HCEC 1CT (cell line): ENCODE results near the gene CDH19.

Source experiments
- DNase-seq: peaks from one replicate; pipeline ENCODE4 v3.0.0-alpha.2; 2017

CDH19 gene, protein sequence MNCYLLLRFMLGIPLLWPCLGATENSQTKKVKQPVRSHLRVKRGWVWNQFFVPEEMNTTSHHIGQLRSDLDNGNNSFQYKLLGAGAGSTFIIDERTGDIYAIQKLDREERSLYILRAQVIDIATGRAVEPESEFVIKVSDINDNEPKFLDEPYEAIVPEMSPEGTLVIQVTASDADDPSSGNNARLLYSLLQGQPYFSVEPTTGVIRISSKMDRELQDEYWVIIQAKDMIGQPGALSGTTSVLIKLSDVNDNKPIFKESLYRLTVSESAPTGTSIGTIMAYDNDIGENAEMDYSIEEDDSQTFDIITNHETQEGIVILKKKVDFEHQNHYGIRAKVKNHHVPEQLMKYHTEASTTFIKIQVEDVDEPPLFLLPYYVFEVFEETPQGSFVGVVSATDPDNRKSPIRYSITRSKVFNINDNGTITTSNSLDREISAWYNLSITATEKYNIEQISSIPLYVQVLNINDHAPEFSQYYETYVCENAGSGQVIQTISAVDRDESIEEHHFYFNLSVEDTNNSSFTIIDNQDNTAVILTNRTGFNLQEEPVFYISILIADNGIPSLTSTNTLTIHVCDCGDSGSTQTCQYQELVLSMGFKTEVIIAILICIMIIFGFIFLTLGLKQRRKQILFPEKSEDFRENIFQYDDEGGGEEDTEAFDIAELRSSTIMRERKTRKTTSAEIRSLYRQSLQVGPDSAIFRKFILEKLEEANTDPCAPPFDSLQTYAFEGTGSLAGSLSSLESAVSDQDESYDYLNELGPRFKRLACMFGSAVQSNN

DNA sequence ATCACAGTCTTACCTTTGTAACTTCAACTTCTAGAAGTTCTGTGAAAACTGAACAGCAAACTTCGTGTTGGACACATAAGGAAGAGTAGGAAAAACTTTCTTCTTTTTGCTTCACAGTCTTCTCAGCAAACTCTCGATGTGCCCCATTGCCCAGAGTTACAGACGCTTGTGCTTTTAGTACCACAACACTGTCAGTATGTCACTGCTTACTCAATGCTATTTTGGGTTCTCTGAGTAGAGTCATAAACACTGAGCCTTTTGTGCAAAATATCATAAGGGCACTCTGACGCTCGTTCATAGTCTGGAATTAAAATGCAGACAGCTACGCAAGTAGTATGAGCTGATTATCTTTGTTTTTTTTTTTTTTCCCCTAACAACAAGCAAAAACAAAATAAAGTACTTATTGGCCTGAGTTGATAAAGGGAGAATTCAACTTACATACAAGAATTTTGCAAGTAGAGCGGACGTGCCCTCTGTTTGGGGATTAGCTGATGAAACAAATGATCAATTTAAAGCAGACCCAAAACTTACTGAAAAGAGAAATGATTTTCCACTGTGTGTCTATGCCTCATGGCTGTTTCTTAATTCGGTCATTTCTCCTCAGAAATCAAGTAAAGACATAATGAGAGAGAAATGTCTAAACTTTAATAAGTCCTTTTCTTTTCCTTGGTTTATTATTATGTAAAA, at the start of gene CDH19:
Gene CDH19 (minus strand): TSS at position 150 of the 687 bp plus-strand sequence. CDS start 31,886 bp downstream, outside the sequence.
- DNase-seq = no peak

- no peak for DNase-seq
These were observed 43.8 kb upstream of the CDH19 start for GRCh38 chr18:66647671-66648070.

GRCh38 chr18:66646609-66647008, 42.7 kb upstream of the CDH19 start:
- DNase-seq = no peak

DNA sequence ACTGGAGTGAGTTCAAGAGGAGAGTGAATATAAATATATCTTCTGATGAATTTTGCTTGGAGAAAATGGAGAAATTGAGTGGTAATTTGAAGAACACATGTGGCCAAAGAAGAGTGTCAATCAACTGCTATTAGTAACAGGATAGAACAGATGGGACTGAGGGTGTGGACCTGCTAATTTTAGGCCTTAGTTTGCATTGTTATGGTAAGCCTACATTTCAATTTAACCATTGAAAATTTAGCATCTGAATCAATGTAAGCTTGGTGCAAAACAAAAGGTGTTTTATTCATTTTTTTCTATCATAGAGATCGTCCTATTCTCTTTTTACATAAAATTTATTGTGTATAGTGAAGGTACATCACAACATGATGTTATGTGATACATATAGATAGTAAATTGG, 42.1 kb upstream of the CDH19 start:
- DNase-seq = no peak

- no peak for DNase-seq
These were observed 37.2 kb upstream of the CDH19 start for GRCh38 chr18:66641056-66641455.

DNA sequence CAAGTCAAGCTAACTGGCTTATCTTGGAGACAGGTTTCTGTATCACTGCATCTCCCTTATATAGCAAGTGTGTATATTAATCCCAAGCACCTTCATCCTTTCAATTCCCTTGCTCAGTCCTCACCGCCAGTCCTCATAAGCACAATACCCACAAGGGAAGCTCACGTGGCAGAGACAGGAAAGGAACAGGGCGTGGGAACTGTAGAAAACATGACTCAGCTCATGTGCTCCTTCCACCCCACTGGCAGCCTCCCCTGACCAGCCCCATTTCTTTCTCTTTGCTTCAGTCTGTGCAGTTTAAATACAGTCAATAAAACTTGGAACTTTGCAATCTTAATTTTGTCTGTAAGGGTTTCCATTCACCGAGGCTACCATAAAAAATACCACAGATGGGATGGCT, 36.5 kb upstream of the CDH19 start:
- no peak for DNase-seq

- DNase-seq = no peak
These were observed 35.2 kb upstream of the CDH19 start for GRCh38 chr18:66638856-66639629.

GRCh38 chr18:66635342-66635741, 31.5 kb upstream of the CDH19 start:
- DNase-seq = no peak

DNA sequence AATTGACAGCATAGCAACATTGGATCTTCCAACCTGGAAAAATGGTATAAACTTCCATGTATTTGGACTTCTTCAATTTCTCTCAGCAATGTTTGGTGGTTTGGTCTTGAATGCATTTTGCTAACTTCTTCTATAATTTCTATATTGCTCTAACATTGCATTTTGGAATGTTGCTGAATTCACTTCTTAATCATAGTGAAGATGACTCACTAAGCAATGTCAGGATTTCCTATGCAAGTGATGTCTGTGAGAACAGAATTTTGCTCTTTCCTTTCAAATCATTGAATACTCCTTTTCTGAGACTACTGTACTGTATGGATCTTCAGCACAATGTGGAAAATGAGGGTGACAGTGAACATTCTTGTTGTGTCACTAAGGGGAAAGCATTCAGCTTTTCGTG, 28.9 kb upstream of the CDH19 start:
- DNase-seq = no peak

GRCh38 chr18:66630831-66631230, 26.9 kb upstream of the CDH19 start:
- no peak for DNase-seq

GRCh38 chr18:66623821-66624220, 19.9 kb upstream of the CDH19 start:
- no peak for DNase-seq

GRCh38 chr18:66621816-66622576, 18.1 kb upstream of the CDH19 start:
- DNase-seq = no peak

DNA sequence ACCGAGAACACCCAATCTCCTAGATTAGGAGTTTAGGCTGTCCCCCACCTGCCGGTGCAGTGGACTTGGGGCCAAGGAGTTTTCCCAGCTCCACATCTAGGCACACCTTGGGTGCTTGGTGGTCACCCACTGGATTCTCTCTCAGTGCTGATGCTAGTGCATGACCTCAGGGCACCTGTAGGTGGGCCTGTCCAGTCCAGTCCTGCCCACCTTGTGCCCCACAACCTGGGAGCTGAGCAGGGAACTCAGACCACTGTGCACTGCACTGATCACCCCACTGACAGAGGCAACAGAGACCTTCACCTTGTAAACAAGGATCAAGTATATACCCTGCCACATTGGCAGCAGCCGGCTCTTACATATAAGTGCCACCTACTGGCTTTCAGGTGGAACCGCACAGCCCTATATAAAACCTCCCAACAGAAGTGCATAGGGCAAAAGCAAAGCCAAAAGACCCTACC, 12.7 kb upstream of the CDH19 start:
- DNase-seq = no peak

DNA sequence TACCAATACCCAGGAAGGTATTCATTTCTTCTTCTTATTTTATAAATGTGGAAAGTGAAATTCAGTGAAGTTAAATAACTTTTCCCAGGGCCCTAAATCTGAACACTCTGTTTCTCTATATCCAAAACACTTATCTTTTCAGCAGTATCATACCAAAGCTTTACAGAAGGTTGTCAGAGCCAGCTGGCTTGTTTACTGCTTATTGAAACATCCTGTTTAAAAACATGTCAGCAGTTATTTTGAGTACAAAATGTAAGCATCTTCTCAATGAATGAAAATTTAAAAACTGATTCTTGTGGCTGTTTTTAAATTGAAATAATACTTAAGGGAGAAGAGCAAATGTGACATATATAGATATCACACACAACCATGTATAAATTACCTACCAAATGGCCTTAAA, 11.3 kb upstream of the CDH19 start:
- DNase-seq = no peak

DNA sequence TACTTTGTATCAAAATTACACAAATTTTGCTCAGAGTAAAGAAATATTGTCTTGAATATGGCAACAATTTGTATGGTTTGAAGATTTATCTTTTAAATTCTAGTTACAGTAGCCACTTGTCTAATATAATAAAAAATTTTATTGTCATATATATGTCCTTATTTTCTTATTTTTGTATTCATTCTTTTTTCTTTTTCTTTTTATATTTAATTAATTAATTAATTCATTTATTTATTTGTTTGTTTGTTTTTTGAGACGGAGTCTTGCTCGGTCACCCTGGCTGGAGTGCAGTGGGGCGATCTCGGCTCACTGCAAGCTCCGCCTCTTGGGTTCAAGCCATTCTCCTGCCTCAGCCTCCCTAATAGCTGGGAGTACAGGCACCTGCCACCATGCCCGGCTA, 3.7 kb upstream of the CDH19 start:
- no peak for DNase-seq

DNA sequence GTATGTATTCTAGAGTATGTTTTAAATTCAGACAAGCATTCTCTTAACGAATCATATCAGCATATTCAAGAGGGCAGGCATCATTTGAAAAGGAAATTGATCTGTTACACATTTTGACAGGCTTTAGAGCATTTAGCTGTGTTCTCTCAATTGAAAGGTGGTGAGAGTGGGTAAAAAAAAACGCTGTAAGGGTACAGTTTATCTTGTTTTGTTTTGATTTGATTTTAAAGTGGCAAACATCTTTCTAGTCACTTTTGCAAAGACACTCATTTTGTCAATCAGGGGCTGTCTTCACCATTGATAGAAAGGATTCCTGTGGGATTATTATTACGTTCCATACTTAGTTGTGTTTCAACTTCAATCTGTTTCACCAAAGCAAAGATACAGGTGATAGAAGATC, 2.2 kb downstream of the CDH19 start:
- DNase-seq = no peak

DNA sequence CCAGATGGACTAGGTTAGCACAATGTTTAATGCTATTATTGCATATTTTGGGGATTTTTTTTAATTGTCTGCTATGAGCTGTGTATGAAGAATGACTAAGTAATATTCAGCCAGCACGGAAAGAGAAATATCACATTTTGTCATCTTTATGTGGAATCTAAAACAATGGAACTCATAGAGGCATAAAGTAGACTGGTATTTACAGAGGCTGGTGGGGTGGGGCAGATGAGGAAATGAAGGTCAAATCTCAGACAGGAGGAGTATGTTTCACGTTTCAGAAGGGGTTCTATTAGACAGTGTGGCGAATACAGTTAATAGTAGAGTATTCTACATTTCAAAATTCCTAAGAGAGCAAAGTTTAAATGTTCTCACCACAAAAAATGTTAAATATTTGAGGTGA, 4.7 kb downstream of the CDH19 start:
- DNase-seq = no peak

GRCh38 chr18:66587430-66587829, 16.5 kb downstream of the CDH19 start:
- no peak for DNase-seq

GRCh38 chr18:66582211-66582610, 21.7 kb downstream of the CDH19 start:
- DNase-seq = no peak

GRCh38 chr18:66575263-66575662, 28.6 kb downstream of the CDH19 start:
- no peak for DNase-seq

DNA sequence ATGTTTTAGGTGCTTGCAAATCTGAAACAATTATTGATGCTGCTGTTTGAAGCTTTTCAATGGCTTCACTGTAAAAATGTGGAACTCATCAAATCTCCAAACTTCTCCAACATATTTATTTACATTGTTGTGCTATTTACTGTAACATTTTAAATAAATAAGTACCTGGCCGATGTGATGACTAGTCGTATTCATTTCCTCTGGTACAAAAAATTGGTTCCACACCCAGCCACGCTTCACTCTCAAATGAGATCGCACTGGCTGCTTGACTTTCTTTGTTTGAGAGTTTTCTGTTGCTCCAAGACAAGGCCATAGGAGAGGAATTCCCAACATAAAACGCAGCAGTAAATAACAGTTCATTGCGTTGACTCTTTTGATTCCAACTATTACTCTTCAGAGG, 32.0 kb downstream of the CDH19 start:
- DNase-seq = no peak

GRCh38 chr18:66566616-66567015, 37.3 kb downstream of the CDH19 start:
- DNase-seq = no peak
